GM12865 (cell line): ENCODE results near the gene RAB40AL.
"Not testable (repeated sequence)": the region's sequence is repeated elsewhere in the genome, so short reads cannot be mapped to it uniquely, and the experiment has no call there.

Experiments
- DNase-seq: peaks from one replicate; pipeline ENCODE4 v3.0.0; 2010; ENCODE audit warnings: low read depth
- H3K4me3 ChIP-seq: 2 replicates; pipeline ENCODE4 v1.5.1; 2011; ENCODE audit warnings: mild to moderate bottlenecking, low read depth, low read length, control low read depth
- CTCF ChIP-seq: IDR thresholded peaks from 2 replicates; pipeline ENCODE4 v1.5.1; 2011; ENCODE audit warnings: low read length, control low read depth, low read depth, inconsistent platforms; ENCODE audit not compliant: insufficient read depth; ENCODE audit errors: missing control alignments

The RAB40AL gene

GRCh38 chrX:102968216-102968615 is 31.1 kb downstream of the RAB40AL start:
- H3K4me3 ChIP-seq = no peak overlapping the region
- no peak for TF ChIP-seq CTCF
- DNase-seq = no peak

GRCh38 chrX:102971536-102971935 is 34.5 kb downstream of the RAB40AL start:
- DNase-seq = not testable (repeated sequence)

GRCh38 chrX:102975016-102975415 is 37.9 kb downstream of the RAB40AL start:
- no peak for TF ChIP-seq CTCF
- no peak for DNase-seq
- H3K4me3 ChIP-seq = no peak overlapping the region

More at GRCh38 chrX:102971536-102971935, 34.5 kb downstream of the RAB40AL start:
- not testable (repeated sequence) for H3K4me3 ChIP-seq

GRCh38 chrX:102976286-102976685 is 39.2 kb downstream of the RAB40AL start:
- H3K4me3 ChIP-seq = no peak overlapping the region
- TF ChIP-seq CTCF = no peak
- no peak for DNase-seq

GRCh38 chrX:102976793-102977495 is 39.9 kb downstream of the RAB40AL start:
- DNase-seq = no peak
- TF ChIP-seq CTCF = no peak
- no peak overlapping the region for H3K4me3 ChIP-seq

- DNase-seq = no peak
- no peak overlapping the region for H3K4me3 ChIP-seq
- no peak for TF ChIP-seq CTCF
Observed at GRCh38 chrX:102978594-102978993, 41.5 kb downstream of the RAB40AL start.

GRCh38 chrX:102979536-102979935 is 42.5 kb downstream of the RAB40AL start:
- no peak for TF ChIP-seq CTCF
- DNase-seq = no peak
- H3K4me3 ChIP-seq = no peak overlapping the region
